GM12875 (cell line): Measurements from ENCODE around the gene CADM1.

Experiments
- H3K4me3 ChIP-seq: one replicate; pipeline ENCODE4 v1.5.1; 2011; ENCODE audit warnings: low read depth, low read length, control low read depth
- CTCF ChIP-seq: IDR thresholded peaks from 2 replicates; pipeline ENCODE4 v1.5.1; 2011; ENCODE audit warnings: low read depth, mild to moderate bottlenecking, control low read depth, inconsistent platforms, low read length, moderate library complexity, borderline replicate concordance; ENCODE audit not compliant: insufficient read depth

CADM1 gene

DNA sequence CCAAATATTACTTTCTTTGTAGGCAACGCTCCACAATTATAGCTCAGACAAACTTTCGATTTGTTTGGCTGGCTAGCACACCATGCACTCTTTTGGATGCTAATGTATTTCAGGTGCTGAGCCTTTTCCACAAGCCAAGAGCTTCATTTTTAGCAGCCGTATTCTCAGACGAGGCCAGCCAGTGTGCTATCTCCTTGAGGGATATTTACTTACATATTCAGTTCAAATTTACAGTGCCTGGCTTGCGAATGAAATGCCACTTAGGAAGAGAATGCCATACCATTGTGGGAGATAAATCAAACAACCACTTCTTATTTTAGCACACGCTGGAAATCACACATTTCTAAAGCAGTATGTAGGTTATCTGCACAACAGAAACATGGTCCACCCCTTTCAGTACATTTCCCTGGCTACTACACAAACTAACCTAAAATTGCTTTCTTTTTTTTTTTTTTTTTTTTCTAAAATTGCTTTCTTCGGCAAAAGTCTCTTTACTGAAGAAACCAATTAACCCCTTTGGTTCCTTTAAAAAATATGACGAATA lies 236.9 kb downstream of the CADM1 start:
- TF ChIP-seq CTCF = no peak
- no peak overlapping the region for H3K4me3 ChIP-seq

- no peak overlapping the region for H3K4me3 ChIP-seq
- TF ChIP-seq CTCF = no peak
Measured at GRCh38 chr11:115266066-115266639, 238.1 kb downstream of the CADM1 start.

DNA sequence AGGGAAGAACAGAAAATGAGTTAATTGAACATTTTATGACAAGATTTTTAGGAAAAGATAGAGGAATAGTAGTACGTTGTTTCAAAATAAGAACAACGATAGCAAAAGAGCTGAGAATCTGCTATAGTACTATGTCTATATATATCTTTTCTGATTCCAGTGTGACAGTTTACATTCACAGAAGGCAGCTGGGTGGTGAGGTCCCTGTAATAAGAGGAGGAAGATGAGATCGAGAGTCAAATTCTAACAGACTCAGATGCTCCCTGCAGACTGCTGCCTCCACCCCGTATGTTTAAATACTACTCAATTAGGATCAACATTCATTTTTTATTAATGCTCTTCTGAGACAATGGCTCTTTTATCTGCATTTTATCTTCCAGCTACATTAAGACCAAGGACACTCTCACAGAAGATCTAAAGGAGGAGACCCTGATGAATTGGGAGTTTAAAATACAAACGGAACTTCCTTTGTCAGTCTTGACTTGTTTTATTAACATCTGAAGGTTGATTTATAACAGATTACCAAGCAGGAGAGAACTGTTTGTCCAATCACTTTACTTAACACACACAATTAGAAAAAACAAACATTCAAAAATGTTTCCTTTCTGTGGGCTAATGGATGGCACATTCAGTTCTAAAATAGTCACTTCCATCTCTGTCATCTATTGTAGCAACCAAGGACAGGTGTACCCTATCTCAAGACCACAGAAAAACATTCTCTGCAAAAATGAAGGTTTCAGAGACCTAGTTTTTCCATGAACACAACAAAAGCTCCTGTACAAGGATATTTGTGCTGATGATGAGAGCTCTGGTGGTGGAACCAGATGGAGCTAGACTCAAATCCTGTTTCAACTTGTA lies 240.2 kb downstream of the CADM1 start:
- H3K4me3 ChIP-seq = no peak overlapping the region
- no peak for TF ChIP-seq CTCF

DNA sequence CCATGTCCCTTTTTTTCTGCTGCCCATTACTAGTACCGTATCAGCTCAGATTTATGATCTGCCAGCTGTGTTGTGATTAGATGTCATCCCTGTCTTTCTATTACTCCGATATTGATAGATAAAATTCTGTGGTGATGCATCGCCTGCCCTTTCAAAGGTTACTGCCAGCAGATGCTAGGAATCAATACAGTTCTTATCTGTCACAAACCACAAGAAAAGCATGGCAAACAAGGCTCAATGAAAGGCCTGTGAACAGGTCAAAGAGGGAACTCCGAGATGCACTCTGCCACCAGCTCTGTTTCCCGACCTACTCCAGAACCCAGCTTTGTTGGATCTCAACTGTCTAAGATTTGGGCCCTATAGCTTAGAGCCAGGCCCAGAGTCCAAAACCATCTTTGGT lies 246.0 kb downstream of the CADM1 start:
- no peak overlapping the region for H3K4me3 ChIP-seq

DNA sequence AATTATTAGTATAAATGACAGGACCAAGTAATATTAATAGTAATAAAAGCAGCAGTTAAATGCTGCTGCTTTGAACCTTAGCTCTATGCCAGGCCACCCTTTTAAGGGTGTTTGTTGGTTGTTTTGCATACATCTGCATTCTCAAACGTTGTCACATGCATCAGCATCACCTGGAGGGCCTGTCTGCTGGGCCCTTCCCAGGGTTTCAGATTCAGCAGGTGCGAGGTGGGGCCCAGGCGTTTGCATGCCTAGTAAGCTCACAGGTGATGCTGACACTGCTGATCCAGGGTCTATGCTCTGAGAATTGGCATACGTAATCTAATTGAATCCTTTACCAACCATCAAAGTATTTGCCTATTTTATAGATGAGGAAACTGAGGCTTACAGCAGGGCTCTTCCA lies 246.5 kb downstream of the CADM1 start:
- no peak overlapping the region for H3K4me3 ChIP-seq
- no peak for TF ChIP-seq CTCF

More for the DNA sequence above, 246.0 kb downstream of the CADM1 start:
- no peak for TF ChIP-seq CTCF

DNA sequence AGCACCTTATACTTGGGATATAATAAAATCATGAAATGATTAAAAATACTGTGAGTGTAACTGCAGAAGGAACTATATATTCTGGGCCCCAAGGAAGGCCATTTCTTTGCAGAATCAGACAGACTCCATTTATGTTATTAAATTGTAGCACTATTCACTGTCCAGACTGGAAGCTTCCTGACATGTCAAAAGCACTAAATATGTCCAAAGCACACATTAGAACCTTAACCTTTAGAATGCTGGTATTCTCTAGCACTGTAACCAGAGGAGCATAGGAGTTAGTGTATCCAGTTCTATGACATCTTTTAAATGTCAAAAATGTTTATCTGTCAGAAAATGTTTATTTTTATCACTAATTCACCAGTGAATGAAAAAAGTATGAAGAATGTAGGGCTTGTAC lies 246.9 kb downstream of the CADM1 start:
- TF ChIP-seq CTCF = no peak
- H3K4me3 ChIP-seq = no peak overlapping the region
